H7 (cell line): ENCODE results near the gene ATRIP. TPM values are rescaled to one million over a fixed set of nuclear protein-coding genes. Genes with fewer than 3 reads are reported as not detected.
A peak's percentile ranks its signal among the peaks of the same experiment; 100 is the strongest.

Experiments used
- DNase-seq: peaks from one replicate; pipeline ENCODE4 v3.0.0; 2012
- H3K27me3 ChIP-seq: 2 replicates; pipeline ENCODE4 v1.6.0; 2011; ENCODE audit warnings: mild to moderate bottlenecking, low read length; ENCODE audit not compliant: control insufficient read depth, insufficient read depth
- H3K36me3 ChIP-seq: replicated peaks from 2 replicates; pipeline ENCODE4 v1.5.1; 2011; ENCODE audit warnings: low read length; ENCODE audit not compliant: control insufficient read depth, insufficient read depth
- H3K4me3 ChIP-seq: 2 replicates; pipeline ENCODE4 v1.5.1; 2011; ENCODE audit warnings: low read depth, mild to moderate bottlenecking, control low read depth, low read length, moderate library complexity; ENCODE audit not compliant: insufficient read depth
- total RNA-seq: library from RNA; depleted of rRNA; stranded (reverse); fragments of >200 nt; shearing (Covaris generic); gene quantifications from 2 replicates; pipeline ENCODE4 v1.2.3, GENCODE V29; 2014

Gene ATRIP
- total RNA-seq, 1 experiment from 2014 or later = 18.5 TPM

DNA sequence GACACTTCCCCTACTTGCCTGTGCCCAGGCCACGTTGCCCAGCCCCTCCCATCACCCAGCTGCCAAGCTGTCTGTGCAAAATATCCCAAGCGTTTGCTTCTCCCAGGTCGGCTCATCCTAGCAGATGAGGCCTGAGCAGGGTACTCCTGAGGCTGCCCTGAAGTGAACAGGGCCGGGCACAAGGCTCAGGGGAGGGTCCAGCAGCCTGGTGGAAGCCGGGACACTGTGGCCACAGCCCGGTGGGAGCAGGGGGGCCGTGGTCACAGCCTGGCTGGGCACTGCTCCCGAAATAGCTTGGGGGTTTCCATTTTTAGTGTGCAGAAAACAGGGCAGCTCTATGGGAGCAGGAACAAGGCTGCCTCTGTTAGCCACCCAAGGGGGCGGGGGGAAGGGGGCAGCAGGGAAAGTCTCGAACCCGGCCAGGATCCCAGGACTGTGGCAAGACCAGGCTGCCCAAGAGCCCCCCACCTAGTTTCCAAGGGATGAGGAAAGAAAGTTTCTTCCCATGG is 20.1 kb upstream of the ATRIP start:
- Histone ChIP-seq H3K36me3 (no peaks in the 10 kb centered on the region; the same call in 1 of the 2 replicates), H3K27me3 (no peaks in the 10 kb centered on the region), H3K4me3 (no peak overlapping the region)
- DNase-seq = peak; percentile 58

DNA sequence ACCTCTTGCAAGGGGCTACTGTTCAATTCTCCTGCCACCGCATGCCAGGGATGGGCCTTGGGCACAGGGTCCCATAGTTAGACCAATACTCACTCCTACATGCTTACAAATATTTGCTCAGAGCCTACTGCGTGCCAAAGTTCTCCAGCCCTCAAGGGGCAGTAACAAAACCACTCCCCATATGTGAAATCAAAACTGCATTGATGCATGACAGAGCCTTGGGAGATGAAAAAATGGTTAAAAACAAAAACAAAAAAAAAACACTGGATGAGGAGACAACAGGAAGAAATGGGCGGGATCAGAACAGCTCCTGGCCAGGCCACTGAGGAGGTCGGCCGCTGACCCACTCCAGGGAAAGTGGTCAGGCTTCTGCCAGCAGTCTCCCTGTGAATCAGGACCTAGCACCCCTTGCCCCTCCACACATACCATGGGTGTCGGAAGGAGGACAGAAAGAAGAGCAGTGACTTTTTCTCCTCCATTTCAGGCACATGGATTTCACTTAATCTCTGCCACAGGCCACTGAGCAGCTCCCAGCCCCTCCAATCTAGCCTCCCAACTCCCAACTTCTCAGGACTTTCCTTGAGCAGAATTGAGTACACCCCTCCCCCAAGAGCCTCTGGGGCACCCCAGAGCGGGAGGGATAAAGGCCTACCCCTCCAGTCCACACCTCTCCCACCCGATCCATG is 19.4 kb upstream of the ATRIP start:
- peaks cover under 1% of the 10 kb centered on the region for H3K36me3 ChIP-seq
- no peak overlapping the region for H3K4me3 ChIP-seq
- H3K27me3 ChIP-seq = no peaks in the 10 kb centered on the region
- DNase-seq = peak; percentile 56

DNA sequence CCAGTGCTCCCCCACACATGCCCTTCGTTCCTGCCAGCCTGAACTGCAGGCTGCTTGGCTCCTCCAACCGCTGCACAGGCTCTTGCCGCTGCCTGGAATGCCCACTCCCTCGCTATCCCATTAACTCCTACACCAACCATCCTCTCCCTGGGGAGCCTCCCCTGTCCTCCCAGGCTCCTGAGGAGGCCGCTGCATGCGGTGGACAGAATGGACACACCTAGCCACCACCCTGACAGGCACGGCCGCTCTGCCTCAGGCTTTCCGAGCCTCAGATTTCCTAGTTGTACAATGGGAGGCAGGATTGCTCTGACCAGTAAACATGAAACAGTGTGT is 18.9 kb upstream of the ATRIP start:
- Histone ChIP-seq H3K27me3 (no peaks in the 10 kb centered on the region), H3K4me3 (no peak overlapping the region; the same call in 1 of the 2 replicates), H3K36me3 (peaks cover 5% of the 10 kb centered on the region)
- peak; percentile 57 for DNase-seq

DNA sequence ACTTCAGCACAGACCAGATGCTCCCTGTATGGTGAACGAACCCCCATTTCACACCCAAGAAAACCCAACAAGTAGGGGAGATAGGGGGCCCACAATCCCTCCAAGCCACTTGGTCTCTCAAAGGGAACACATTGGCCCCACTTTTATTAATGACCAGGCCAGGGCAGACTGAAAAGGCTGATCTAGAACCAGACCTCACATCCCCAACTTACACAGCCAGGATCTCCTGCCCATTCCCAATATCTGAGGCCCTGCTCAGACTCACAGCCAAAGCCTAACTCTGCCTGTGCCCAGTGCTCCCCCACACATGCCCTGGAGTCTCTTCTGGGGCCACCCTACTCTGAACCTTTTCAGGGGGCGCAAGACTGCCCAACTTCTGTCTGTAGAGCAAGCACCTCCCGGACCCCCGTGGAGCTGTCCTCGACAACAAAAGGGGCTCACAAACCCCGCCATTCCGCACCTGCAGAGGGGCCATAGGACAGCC is 18.4 kb upstream of the ATRIP start:
- peak overlapping the region; percentile 95 for H3K4me3 ChIP-seq
- H3K36me3 ChIP-seq = peaks cover 6% of the 10 kb centered on the region
- DNase-seq = peak; percentile 84
- H3K27me3 ChIP-seq = no peaks in the 10 kb centered on the region

DNA sequence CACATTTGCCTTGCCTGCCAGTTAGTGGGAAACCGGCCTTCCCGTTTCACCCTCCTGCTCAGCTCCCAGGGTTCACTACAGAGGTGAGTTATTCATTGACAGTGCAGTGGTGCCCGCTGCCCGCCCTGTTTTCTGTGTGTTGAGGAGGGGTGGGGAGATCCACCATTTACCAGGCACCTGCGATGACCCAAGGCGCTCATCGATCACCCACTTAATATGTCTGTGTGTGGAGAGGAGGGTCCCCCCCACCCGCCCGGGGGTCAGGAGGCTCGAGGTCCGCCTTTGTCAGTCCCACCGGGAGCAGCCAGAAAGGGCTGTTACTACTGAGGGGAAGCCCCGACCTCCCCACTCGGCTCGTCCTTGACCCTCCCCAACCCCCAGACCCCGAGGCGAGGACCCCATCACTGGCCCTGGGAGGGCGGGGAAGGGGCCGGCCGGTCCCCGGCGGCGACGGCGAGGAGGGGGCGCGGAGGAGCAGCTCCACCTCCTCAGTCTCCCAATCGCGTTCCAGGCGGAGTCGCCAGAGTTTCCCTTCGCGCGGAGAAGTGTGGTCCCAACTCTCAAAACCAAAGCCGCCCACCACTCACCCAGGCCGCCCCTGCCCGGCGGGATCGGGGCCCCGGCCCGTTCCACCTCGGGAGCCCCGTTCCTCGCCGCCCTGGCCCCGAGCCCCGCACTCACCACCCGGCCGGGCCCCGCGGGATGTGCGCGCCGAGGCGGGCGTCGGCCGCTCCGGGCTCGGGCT is 17.8 kb upstream of the ATRIP start:
- Histone ChIP-seq H3K4me3 (peak overlapping the region; percentile 95), H3K36me3 (peaks cover 12% of the 10 kb centered on the region), H3K27me3 (no peaks in the 10 kb centered on the region)
- peak; percentile 89 for DNase-seq

DNA sequence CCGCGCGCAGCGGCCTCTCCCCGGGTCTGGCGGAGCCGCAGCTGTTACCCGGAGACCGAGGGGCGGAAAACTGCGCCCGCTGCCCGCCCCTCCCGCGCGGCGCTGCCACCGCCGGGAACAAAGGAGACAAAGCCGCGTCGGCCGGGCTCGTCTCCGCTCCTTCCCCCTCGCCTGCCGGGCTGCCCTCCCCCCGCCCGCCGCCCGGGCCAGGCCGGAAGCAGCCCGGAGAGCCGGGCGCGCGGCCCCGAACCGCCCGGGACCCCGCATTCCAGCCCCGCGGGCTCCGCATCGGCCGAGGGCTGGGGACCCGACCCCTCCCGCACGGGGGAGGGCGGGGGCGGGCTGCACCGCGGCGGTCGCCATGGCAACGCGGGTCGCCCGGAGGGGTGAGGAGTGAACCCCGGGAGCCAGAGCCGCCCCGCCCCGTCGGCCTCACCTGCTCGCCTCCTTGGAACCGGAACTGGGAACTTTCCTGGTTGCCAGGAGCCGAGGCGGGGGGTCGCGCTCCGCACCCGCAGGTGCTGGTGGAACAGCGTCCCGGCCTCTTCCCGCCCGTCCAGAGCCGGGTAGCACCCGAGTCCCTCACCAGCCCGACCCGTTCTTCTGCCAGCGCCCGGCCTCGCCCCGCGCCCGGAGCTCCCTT is 17.1 kb upstream of the ATRIP start:
- DNase-seq = peak; percentile 99
- no peaks in the 10 kb centered on the region for H3K27me3 ChIP-seq
- peak overlapping the region; percentile 95 for H3K4me3 ChIP-seq
- peaks cover 19% of the 10 kb centered on the region for H3K36me3 ChIP-seq

DNA sequence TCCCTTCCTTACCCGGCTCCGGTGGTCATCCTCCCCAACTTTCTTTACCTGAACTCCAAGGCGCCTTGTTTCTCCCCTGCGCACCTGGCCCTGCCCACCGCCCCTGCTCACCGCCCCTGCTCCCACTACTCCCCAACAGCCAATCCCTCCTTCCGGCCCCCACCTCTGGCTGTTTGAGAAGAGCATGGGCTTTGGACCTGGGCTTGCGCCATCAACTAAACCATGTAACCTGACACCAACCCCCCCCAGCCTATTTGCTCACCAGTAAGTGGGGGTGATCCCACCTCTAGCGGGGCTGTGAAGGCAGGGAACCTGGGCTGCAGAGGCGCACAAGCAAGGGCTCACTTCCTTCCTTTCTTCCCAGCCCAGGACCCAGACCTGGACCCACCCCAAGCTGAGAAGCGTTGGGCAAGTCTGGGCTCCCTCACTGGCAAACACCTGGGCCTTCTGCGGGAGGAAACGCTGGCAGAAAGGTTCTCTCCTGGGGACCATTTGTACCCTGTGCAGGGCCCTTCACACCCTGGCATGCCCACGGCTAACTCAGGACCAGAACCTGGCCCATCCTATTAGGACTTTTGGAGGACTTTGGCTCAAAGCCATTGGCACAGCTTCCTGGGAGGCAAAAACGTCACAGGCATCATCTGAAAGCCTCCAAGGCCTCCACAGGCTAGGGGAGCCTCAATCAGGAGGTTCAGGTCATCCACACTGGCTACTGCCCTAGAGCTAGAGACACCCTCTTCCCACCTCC is 16.4 kb upstream of the ATRIP start, which contains the start of gene PLXNB1:
Gene PLXNB1 (minus strand): TSS at position 127 of the 748 bp plus-strand sequence. CDS start 5,475 bp downstream, outside the sequence.
- H3K4me3 ChIP-seq = peak within 1 kb of the TSS; percentile 95
- peak; percentile 96 for DNase-seq
- H3K27me3 ChIP-seq = no peaks in the 10 kb centered on the region
- H3K36me3 ChIP-seq = peaks cover 21% of the 10 kb centered on the region

DNA sequence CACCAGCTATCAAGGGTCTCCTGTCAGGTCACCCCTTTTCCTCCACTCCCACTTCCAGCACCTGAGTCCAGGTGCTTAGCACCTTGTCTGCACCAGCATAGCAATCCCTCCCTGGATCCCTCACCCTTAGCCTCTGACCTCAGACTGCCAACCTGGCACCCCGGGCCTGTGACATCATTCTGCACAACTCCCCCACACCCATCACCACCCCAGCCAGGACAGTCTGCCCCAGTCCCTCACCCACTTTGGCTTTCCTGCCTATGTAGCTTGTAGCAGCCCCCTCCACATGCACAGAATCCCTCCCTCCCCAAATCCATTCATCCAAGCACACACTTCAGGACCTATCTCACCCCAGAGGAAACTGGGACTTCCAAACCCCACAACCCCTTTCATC is 15.8 kb upstream of the ATRIP start:
- H3K4me3 ChIP-seq = no peak overlapping the region; the same call in 1 of the 2 replicates
- H3K36me3 ChIP-seq = peaks cover 21% of the 10 kb centered on the region
- peak; percentile 28 for DNase-seq
- no peaks in the 10 kb centered on the region for H3K27me3 ChIP-seq

DNA sequence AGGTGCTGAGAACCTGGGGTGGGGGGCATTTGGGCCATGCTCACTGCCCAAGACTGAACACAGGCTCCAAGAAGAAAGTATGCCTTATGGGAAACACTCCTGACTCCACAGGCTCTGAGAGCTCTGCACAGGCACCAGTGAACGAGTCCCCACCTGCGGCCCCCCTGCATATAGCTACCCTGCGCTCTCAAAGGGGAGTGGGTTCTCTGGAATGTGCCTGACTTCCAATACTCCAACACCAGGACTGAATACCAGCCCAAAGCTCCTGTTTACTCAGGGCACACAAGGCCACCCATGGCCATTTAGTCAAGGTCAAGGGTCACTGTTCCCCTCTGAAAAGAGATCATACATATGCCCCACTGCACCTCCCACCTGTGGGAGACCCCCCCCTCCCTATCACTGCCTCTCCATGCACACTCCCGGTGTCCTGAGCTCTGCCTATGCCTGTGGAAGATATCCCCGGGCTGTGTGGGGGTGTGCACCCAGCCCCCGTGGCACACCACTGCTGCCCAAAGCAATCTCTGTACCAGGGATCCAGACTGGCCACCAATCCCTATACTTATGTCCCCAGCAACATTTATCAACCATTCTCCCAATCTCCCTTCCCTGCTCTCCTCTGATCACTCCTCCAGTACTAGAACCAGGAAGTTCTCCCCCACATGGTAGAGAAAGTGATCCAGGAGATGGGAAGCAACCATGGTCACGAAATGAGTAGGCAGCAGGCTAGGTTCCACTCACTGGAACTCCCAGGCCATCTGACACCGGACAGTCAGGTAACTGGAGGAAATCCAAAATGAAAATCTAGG is 15.1 kb upstream of the ATRIP start:
- H3K4me3 ChIP-seq = no peak overlapping the region
- peaks cover 21% of the 10 kb centered on the region for H3K36me3 ChIP-seq
- DNase-seq = no peak
- no peaks in the 10 kb centered on the region for H3K27me3 ChIP-seq

DNA sequence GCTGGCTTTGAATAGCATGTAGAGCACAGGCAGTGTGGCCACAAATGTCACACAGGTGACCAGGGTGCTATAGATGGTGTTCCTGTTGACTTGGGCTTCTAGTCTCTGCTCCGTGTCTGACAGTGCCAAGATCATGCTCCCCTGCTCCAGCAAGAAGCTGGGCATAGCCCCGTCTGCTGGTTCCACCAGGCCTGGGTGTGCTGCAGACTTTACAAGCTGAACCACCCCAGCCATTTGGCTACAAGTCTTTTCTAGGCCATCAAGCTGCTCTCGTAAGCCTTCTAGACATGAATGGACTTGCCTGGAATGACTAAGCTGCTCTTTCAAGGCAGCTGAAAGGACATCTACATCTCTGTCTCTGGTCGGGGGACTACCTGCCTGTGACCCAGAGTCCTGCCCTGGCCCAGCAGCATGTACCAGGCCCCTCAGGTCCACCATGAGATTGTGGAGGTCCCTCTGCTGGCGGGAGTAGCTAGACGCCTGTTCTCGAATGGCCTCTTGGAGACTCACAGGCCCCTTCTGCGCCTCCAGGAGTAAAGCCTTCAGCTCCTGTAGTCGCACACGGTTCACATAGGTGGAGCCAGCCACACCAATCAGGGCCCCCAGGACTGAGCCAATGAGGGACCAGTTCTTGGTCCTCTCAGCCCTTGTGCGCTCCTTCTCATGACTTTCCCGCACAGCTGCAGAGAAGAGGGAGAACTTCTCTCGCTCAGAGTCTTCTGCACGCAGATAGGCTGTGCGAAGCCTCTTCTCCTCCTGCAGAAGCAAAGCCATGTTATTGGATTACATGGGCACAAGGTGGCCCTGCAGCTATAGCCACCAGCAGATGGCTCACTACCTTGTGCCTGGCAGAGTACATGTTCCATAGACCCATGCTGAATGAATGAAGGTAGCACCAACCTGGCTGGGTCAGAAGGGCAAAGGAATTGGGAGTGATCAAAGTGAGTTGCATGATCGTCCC is 13.8 kb upstream of the ATRIP start:
- H3K27me3 ChIP-seq = no peaks in the 10 kb centered on the region
- DNase-seq = peak; percentile 84
- H3K36me3 ChIP-seq = peaks cover 21% of the 10 kb centered on the region
- H3K4me3 ChIP-seq = no peak overlapping the region

DNA sequence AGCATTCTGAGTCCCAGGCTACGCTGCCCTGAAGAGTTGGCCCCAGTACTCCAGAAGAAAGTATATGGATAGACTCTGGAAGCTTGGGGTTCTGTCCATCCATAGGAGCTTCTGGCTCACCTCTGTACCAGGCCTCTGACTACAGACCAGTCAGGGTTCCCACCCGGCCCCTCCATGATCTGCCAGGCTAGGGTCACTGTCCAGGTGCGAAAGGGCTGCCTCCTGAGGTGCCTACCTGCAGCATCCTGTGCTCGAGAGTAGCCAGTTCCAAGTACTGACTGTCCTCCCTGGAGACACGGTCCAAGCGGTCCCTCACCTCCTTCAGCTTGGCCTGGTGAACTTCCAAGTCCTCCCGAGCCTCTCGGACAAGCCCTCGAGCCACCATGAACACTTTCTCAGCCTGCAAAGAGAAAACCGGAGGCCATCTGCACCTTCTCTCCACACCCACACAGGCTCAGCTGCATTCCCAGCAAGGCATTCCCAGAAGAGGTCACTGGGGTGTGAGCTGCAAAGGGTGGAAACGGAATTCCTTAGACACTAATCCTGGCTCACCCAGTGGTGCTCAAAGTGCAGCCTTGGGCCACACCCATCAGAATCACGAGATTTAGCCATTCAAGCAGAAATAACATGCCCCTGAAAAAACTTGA is 12.9 kb upstream of the ATRIP start:
- H3K36me3 ChIP-seq = peaks cover 21% of the 10 kb centered on the region
- no peak for DNase-seq
- no peak overlapping the region for H3K4me3 ChIP-seq
- H3K27me3 ChIP-seq = no peaks in the 10 kb centered on the region

DNA sequence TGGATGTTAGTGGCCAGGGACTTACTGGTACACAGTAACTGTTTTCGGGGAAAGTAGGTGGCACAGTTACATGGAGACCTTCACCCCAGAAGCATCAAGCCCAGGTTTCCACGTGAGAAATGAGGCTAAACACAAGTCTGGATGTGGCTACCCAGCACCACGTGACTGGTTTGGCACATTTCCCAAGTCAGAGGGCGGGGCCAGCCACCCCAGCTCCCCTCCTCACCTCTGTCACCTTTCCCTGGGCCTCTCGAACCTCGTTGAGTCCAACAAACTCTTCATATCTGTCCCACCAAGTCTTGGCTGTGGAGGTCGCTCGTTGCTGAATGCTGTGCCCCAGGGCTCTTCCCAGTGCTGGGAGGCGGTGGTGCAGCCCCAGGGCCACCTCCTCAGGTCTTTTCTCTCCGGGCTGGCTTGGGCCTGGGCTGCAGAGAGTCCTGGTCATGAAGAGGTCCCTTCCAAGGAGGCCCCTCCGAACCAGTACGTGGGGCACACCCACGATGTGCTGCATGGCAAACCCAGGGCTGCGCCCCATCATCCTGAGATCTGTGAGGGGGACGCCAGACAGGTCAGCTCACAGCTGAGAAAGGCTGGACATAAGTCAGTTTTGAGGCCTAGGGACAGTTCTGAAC is 11.8 kb upstream of the ATRIP start:
- DNase-seq = no peak
- H3K27me3 ChIP-seq = no peaks in the 10 kb centered on the region
- peaks cover 21% of the 10 kb centered on the region for H3K36me3 ChIP-seq
- H3K4me3 ChIP-seq = no peak overlapping the region
